NOMO-1 treated with DMSO at 0.1 percent for 48 hours (cell line): ENCODE measurements around the gene FMN1.

Experiments used
- DNase-seq: peaks from one replicate; lab custom pipeline; 2025; ENCODE audit not compliant: unreplicated experiment; lab: John Stamatoyannopoulos, UW

The FMN1 gene

DNA sequence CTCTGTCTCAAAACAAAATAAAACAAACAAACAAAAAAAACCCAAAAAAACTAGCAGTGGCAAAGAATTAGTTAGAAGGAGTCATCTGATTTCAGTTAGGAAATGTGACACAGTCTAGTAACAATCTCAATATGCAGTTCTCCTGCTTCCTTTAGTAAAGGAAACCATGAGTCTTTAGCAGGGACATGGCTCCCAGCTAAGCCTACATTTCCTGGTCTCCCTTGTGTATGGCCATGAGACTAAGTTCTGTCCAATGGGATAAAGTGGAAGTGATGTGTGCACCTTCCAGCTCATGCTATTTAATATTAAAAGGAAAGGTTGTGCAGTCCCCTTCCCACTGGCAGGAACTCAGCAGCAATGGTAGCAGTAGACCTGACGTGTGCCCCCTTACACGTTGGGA, 402.1 kb downstream of the FMN1 start:
- no peak for DNase-seq

DNA sequence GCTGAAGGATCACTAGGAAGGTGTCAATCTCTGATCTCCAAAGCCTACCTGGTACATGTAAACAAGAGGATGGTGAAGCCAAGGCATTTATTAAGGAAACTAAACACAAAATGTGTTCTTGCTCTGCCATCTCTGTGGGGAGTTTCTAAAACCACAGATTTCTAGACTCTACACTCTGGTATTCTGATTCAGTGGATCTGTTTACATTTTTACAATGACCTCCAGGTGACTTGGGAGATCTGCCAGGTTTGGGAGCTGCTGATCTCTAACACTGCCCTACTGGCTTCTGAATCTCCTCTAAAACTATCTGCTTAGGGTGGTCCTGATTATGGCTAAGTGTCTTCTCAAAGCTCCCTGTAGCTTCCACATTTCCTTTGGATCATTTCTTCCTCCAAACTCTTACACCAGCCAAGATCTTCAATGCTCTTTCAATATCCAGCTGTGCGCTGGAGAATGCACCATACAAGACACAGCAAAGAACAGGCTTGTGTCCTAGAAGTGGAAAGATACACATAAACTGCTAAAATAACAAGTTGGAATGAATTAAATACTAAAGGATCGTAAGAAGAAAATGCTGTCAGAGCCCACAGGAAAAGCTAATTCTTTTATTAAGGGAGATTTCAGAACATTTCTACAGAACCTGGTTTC, 404.0 kb downstream of the FMN1 start:
- no peak for DNase-seq

DNA sequence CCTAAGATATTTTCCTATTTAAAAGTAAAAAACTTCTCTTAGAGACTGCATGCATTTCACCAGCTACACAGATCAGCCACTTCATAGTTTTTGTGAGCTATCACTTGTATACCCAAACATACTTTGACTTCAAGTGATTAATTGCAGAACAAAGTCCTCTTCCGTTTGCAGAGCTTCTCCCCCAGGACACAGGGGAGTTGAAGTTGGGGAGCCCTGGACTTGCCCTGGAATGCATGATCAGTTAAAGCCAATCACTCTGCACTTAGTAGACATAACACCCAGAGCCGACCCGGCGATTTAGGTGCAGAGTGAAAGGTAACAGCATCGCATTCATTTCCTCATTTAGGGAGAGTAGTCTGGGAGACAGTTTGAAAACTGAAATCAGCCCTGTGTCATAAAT, 406.6 kb downstream of the FMN1 start:
- DNase-seq: no peak

DNA sequence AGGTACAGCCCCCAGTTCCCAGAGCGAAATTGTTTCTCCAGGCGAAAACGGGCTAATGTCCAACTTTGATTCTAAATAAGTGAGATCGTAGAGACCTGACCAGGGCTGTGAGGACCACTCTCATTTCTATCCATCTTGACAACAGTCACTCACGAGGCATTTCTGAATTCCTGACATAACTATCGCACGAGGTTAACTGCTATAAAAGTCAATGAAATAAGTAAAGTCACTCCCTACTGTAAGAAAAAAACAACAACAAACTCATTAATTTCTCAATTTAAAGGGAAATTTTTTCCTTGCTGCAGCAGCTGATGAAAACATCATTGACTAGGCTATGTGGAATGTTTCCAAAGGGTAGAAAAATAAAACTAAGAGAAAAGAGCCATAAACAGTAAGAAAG, 407.6 kb downstream of the FMN1 start:
- no peak for DNase-seq

DNA sequence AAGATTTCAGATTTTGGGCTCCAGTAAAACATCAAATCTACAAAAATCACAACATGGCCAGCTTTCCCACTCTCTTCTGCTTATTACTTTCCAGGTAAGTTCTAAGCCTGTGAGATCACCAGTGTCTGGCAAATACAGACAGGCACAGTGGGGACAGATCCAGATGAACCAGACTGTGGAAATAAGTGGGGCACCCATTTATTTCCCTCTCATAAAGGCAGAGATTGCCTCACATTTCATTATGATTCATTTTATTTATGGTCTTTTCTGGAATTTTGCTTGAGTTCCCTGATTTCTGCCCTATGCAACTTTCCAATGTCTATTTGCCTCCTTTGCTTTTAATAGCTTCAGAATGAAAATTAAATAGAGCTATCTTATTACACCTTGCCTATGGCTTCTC, 409.9 kb downstream of the FMN1 start:
- DNase-seq: no peak

DNA sequence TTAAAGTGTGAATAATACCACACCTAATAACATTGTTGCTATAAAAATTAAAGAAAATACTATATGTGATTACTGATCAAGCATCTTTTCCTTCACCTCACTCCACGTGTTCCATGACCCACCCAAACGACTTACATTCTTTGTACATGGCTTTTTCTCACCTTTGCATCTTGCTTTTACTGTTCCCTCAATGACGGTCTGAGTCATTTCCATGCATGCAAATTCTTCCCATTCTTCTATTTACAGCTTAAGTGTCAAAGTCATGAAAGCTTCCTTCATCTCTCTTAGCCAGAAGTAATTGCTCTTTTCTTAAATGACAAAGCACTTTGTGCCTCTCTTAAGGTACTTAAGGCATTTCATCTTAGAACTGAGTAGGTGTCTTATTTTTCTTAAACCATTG, 412.7 kb downstream of the FMN1 start:
- DNase-seq: no peak

DNA sequence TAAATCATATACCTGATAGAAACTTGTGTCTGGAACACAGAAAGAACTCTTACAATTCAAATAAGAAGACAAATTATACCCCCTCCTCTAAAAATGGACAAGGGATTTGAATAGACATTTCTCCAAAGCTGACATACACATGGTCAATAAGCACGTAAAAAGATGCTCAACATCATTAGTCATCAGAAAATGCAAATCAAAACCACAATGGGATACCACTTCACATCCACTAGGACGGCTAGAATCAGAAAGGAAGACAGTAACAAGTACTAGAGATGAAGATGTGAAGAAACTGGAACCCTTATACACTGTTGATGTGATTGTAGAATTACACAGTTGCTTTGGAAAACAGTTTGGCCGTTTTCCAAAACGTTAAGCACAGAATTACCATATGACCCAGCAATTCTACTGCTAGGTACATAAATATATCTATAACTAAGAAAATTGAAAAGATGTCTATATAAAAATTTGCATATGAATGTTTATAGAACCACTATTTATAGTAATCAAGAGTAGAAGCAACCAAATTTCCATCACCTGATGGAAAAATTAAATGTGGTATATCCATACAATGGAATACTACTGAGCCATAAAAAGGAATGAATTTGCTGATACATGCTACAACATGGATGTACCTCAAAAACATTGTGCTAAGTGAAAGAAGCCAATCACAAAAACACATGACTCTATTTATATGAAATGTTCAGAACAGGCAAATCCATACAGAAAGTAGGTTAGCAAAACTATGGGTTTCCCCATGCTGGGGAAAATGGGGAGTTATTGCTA, 415.9 kb downstream of the FMN1 start:
- DNase-seq: no peak

DNA sequence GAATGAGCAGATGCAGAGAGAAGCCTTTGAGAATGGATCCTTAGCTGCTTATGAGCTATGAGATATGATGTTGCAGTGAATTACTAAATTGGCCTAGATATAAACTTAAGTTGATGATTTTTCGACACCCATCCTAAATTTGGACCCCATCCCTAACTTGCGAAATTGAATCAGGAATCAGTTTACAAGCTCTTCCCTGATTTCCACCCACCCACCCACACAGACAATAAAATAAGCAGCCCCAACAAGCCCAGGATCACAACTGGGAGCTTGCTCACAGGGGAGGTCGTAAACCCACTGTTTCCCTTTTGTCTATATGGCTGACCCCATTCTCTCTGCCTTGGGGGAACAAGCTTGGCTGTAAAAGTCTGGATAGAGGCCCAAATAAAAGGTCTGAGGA, 419.4 kb downstream of the FMN1 start:
- no peak for DNase-seq

DNA sequence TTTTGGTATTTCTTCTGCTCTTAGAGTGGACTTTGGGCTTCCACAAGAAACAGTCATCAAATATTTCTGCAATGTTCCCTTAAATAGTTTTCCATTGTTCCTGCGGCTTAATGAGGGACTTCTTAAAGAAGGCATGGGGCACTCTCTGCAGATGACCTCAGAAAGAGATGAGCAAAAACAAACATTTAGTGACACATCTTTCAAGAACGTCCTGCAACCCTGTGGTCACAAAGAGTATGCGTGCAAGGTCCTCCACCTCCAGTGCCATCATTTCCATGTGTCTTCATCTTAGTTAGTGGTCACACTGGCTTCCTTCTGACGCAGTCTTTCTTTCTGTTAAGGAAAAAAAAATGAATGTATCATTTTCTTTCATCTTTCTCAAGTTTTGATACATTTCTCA, 420.5 kb downstream of the FMN1 start:
- DNase-seq: no peak

DNA sequence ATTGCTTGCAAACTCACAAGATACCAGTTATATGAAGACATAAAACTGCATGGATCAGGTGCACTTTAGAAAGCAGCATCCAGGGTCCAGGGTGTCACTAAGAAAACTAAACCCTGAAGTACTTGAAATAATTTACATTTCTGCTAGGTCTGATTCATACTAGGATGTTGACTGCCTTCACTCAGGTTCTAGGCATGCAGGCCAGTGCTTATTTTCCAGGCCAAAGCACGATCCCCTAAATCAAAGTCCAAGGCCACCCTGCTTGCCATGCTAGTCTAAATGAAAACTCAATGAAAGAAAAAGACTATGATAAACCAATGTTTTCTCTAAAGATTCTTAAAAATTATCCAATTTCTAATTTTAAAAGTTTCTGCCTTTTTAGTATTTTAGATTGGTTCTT, 427.3 kb downstream of the FMN1 start:
- no peak for DNase-seq

DNA sequence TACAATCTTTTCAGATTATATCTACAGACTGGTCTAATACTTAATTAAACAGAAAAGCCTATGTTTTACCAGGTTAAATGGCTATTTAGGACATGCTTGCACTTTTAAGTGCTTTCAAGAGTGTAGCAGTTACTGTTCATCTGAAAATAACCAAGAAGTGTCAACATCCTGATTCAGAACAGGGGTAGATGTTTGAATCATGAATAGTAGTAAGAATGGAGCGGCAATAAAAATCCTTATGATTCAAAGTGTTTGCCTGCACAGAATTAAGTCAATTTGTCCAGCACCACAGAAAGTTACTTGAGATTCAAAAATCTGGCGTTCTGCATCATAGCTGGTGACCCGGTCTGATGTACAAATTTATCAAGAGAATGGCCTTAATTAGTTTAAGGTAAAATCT, 428.4 kb downstream of the FMN1 start:
- no peak for DNase-seq

DNA sequence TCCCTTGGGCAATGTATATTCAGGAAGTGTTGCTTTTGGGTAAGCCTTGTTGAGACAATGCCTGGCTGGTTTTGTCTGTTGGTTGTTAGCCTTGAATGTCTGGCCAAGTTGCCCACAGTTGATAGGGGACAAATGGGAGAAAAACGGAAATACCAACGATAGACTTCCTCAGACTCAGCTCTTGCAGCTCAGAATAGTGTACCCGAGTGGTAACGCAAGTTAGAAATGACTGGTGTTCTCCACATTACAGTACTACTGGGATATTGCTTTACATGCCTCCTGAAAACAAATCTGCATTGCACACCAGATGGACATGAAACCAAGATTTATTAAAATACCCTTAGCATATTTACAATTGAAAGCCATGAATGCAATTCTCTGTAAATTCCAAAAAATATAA, 429.3 kb downstream of the FMN1 start:
- no peak for DNase-seq

DNA sequence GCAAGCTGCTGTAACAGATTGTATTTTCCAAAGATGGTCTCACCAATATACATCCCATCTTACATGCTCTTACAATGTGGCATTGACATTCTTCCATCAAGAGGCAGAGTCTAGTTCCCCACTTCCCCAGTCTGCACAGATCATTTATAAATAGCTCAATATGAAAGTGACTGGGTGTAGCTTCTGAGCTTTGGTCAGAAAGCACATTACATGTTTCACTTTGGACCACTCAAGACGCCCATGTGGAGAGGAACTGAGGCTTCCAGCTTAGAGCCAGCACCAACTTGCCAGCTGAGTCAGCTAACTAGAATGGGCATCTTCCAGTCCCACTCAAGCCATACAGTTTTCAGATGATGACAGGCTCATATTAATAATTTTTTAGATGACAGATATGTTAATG, 431.2 kb downstream of the FMN1 start:
- no peak for DNase-seq

DNA sequence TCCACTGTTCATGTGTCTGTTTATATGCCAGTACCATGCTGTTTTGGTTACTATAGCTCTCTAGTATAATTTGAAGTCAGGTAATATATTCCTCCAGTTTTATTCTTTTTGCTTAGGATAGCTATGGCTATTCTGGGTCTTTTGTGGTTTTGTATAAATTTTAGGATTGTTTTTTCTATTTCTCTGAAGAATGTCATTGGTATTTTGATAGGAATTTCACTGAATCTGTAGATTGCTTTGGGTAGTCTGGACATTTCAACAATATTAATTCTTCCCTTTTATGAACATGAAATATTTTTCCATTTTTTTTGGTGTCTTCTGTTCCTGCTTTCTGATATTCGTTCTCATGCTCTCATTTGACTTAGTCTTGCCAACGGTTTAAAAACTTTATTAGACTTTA, 437.1 kb downstream of the FMN1 start:
- no peak for DNase-seq

DNA sequence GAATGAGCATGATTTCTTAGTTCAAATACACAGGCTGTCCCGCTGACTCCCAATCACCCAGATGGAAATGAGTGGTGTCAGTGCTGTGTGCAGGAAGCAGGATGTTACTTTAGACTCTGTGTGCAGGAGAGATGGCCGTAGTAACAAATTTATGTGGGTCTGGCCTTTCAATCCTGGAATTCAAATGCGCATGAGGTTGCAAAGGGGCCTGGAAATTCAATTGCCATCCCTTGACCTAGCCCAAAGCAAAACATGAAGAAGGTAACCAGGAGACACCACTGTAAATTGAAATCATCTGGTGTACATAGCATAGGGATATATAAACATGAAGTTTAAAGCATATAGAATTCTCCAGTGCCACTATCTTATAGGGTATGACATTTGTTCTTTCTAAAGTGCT, 443.5 kb downstream of the FMN1 start:
- DNase-seq: no peak

DNA sequence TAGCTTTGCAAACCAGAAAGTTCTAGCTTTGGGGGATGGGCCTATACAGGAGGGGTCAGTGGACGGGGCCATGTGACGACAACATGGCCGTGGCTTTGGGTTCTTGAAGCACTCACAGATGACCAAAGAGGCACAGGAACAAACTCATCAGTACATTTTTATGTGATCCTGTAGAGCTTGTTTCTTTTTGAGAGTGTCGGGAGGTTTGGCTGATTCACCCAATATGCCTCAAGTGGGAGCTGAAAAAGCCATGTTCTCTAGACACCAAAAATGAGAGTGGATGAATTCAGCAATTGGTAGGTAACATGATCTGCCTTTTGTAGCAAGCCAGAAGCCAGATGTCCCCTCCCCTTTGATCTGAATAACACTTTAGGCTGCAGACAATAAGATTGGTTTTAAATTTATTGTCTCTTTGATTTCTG, 446.6 kb downstream of the FMN1 start:
- no peak for DNase-seq

DNA sequence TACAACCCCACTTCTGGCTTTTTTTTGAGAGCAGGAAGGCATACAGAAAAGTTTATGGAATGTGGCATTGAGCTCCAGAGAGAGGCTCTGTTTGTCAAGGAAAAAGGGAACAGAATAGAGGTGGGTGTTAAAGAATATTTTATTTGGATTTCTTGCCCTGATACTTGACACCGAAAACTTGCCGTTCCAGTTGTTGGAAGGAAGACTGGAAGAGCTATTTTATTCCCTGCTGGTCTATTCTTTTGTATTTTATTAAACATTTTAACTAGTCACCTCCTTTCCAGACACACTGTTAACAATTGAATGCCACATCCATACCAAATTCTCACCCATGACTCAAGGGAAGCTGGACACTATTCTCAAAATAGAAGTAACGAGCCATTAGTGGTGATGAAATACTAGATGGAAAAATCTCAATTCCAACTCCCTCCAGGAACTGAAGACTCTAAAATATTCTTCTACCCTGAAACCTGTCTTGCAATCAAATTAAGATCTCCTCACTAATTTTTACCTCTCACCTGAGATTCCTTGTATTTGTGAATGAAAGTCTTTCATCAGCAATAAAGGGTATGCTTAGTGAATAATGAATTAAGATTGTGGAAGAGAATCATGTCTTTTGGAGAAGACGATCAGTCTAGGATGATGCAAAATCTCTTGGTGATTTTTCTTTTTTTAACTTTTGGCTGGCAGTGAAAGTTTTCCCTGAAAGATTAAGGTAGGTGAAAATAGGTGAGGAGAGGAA, 448.2 kb downstream of the FMN1 start:
- no peak for DNase-seq

DNA sequence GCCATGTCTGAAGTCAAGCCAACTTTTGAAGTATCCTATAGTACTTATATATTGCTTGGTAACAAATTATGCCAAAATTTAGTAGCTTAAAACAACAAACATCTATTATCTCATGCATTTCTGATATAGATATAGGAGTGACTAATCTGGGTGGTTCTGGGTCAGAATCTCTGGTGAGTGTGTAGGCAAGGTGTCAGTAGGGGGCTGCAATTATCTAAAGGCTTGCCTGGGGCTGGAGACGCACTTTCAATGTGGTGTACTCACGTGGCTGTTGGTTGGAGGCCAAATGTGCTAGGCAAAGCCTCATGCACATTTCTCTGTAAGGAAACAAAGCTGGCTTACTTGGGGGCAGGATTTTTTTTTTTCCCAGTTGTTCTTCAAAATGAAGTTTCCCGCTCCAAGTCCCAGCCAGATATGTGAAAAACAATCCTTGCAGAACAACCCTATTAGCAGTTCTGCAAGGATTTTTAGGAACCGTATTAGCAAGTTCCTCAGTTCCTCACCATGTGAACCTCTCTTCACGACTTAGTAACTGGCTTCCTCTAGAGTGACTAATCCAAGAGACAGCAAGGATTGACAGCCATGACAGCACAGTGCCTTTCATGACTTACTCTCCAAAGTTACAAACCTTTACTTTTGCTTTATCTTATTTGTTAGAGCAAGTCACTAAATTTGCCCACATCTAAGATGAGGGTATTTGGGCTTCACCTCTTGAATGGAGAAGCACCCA, 450.9 kb downstream of the FMN1 start:
- no peak for DNase-seq

DNA sequence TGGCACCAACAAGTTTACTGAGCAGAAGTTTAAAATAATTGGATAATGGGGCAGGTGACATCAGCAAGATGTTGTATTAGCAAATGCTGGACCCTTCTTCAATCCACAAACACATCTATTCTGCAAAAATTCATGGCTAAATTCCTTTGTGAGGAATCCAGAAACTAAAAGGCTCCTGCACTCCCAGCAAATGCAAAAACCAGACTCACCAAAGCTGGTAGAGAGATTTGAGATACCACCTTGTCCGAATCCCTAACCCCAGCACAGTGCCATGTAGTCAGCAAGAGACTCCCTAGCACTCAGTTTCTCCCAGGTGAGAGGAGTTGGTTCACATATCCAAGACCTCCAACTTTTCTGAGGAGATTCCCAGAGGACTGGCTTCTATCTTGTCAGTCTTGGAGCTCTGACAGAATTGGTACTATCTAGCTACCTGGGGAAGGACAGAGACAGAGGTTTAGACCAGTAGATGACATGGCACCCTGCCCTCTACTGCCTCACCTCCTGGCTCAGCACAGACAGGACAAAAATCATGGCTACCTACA, 454.9 kb downstream of the FMN1 start:
- DNase-seq: no peak

DNA sequence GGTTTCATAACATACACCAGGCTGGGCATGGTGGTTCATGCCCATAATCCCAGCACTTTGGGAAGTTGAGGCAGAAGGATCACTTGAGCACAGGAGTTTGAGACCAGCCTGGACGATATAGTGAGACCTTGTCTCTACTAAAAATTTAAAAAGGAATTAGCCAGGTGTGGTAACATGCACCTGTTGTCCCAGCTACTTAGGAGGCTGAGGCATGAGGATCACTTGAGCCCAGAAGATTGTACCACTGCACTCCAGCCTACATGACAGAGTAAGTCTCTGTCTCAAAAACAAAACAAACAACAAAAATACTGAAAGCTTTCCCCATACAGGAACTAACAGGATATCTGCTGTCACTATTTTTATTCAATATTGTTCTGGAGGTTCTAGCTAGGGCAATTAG, 455.8 kb downstream of the FMN1 start:
- DNase-seq: no peak

DNA sequence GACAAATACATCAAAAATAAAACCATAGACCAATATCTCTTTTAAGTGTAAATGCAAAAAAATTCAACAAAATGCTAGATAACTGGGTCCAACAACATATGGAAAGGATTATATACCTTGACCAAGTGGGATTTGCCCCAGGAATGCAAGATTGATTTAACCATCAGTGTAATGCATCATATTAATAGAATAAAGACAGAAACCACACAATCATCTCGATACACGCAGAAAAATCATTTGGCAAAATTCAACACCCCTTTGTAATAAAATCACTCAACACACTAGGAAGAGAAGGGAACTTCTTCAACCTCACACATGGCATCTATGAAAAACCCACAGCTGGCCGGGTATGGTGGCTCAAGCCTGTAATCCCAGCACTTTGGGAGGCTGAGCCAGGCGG, 457.2 kb downstream of the FMN1 start:
- DNase-seq: no peak
